NCI-H774 (cell line): ENCODE results near the gene PKIG.

Experiments
- DNase-seq: peaks from one replicate; lab custom pipeline; 2025; lab: John Stamatoyannopoulos, UW

The PKIG gene

GRCh38 chr20:44662261-44662660 lies 79.9 kb downstream of the PKIG start:
- DNase-seq, result no peak

DNA sequence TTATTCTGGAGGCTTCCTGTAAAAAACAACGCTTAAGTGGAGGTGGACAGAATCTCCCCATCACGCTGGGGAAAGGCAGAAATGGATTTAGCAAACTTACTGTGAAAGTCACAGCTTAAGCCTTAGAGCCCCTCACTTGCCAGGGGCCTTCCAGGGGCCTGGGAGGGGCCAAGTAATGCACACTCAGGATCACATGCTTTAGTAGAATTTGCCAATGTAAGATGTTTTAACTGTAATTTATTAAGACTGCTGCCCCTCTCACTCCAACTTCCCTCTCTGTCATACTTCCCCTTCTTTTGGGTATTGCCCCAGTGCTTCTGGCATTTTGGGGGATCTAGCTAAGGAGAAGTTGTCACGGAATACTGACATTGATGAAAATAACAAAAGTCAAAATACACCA lies 81.8 kb downstream of the PKIG start:
- no peak for DNase-seq

DNA sequence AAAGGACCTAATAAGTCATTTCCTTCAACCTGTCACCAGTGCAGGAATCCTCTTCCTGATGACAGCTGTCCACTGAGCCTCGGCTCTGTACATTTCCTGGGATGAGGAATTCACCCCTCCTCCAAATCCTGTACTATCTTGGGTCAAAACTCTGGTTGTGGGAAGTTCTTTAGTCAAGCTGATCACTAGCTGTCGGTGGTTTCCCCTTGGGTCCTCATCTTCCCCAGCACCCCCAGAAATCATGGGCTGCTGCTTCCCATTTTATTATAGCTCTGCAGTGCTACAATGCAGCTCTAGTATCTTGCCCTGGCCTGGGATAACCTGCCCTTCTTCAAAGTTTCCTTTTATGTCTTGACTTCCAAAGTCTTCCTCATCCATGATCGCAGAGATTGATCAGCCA lies 83.7 kb downstream of the PKIG start:
- DNase-seq, result no peak
